Suppressor macrophage treated with lipopolysaccharide for 4 hours (primary cell): ENCODE results near the gene ZNF630.
A peak's percentile ranks its signal among the peaks of the same experiment; 100 is the strongest.
"Not testable (repeated sequence)": the region's sequence is repeated elsewhere in the genome, so short reads cannot be mapped to it uniquely, and the experiment has no call there.

Source experiments
- DNase-seq: peaks from one replicate; pipeline ENCODE4 v3.0.0-alpha.2; 2020

Gene ZNF630

GRCh38 chrX:48027545-48027944 lies 43.9 kb downstream of the ZNF630 start:
- DNase-seq, result not testable (repeated sequence)

DNA sequence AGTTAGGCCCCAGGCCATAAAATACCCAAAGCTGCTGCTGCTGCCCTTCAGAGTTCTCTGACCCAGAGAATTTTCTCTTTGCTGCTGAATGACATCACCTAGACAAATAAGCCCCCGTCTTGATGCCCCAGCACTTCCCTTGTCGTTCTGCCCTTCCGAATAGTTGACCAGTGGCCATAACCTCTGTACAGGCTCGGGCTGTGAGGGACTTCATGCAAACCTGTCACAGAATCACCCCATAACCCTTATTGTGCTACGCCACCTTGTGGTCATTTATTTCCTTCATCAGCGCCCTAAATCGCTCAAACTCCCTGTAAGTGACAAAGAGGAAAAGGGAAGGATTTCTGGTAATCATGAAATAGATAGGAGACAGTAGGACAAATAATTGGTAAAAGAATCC lies 45.9 kb downstream of the ZNF630 start:
- peak; percentile 71 for DNase-seq

DNA sequence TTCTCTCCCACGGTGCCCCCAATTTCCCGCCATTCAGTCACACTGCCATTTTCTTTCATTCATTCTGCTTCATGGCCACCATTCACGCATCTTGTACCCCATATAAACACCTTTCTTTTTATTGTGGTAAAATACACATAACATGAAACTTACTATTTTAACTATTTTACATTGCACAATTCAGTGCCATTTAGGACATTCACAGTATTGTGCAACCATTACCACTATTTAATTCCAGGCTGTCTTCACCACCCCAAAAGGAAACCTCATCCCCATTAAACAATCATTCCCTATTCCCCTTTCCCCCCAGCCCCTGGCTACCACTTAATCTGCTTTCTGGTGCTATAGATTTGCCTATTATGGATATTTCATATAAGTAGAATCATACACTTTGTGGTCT lies 48.7 kb downstream of the ZNF630 start:
- DNase-seq, result no peak

DNA sequence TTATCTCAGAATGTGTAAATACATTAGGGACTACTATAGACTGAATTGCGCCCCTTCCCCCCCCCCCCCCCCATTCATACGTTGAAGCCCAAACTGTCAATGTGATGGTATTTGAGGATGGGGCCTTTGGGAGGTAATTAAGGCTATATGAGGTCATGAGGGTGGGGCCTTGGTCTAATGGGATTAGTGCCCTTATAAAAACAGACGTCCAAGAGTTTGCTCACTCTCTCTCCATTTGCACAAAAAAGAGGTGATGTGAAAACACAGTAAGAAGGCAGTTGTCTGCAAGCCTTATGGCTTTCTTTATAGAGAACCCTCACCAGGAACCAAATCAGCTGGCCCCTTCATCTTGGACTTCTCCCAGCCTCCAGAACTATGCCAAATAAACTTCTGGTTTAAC lies 49.3 kb downstream of the ZNF630 start:
- DNase-seq, result no peak

- peak; percentile 69 for DNase-seq
Observed at GRCh38 chrX:48021026-48021900, 50.2 kb downstream of the ZNF630 start.

- DNase-seq, result not testable (repeated sequence)
Observed at GRCh38 chrX:48020472-48020871, 51.0 kb downstream of the ZNF630 start.

DNA sequence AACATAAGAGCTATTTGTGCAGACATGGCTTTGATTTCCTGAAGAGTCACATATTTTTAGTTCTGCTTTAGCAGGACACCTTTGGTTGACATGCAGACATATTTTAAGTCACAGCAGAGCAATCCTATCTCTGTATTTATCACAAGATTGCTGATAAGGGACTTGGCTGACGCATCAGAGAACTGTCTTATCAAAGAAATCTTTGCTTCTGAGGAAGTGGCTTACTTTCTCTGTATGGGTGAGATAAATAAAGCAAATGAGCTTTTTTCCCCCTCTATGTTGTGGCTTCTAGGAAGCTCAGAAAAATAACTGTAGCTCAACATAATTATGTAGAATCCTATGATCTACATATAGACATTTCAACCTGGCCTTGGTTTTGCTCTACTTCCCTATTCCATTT lies 51.5 kb downstream of the ZNF630 start:
- not testable (repeated sequence) for DNase-seq

GRCh38 chrX:48016583-48017310 lies 54.7 kb downstream of the ZNF630 start:
- DNase-seq, result not testable (repeated sequence)

DNA sequence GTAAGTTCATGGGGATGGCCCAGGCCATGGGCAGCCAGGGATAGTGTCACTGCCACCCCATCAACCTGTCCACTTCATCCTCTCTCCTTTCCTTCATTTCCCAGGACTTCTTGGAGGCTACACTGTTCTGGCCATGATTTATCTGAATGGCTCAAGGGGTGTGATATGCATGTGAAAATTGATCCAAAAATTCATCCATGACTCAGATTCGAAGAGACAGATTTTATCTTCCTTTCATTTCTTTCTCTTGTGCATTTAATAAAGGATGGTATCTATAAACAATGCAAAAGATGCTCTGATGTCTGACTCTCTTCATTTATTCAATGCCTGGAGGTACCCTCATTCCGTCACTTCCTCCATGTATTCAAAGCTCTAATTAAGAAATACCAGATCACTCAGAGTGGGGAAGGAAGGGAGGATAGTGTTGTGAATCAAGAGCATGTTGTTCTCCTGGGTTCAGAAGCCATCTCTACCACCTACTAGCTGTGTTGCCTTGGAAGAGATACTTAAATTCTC lies 61.9 kb downstream of the ZNF630 start:
- not testable (repeated sequence) for DNase-seq
